ENCODE measurements around the gene FBL.
A peak's percentile ranks its signal among the peaks of the same experiment; 100 is the strongest.
"Not testable (repeated sequence)": the region's sequence is repeated elsewhere in the genome, so short reads cannot be mapped to it uniquely, and the experiment has no call there.

Gene FBL

GRCh38 chr19:39824143-39825092 lies 21.8 kb downstream of the FBL start:
- peak; percentile 89 for DNase-seq (ENCODE audit: low spot score)

GRCh38 chr19:39823686-39824085 lies 22.5 kb downstream of the FBL start:
- DNase-seq (ENCODE audit: low spot score), result no peak

DNA sequence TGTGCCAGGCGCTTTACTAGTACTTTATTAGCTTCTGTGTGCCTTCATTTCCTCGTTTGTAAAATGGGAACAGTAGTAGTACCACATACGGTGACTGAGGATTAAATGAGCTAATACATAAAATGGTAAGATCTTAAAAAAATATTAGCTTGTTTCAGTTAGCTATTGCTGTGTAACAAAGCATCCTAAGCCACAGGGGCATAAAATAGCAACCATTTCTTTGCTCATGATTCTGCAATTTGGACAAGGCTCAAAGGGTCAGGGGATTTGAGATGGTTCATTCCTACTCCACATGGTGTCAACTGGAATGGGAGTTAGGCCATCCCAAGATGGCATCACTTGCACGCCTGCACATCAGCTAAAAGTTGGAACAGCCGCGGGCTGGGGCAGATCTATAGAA lies 25.5 kb downstream of the FBL start:
- DNase-seq (ENCODE audit: low spot score), result no peak

DNA sequence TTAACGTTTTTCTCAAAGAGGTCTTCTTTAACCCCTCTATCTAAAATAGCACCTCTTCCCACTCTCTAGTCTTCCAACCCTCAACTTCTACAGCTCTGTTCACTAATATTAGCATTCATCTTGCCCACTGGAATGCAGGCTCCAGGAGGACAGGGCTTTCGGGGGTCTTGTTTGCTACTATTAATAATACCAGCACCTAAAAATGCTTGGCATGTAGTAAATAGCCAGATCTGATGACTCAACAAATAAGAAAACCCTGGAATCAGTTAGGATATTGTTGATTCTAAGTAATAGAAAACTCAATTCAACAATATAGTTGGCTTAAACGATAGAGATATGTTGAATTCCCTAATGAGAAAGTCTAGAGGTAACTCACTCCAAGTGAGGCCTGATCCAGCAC lies 26.4 kb downstream of the FBL start:
- DNase-seq (ENCODE audit: low spot score), result no peak

- DNase-seq (ENCODE audit: low spot score), result peak; percentile 21
These were observed 27.5 kb downstream of the FBL start for GRCh38 chr19:39818626-39819097.

DNA sequence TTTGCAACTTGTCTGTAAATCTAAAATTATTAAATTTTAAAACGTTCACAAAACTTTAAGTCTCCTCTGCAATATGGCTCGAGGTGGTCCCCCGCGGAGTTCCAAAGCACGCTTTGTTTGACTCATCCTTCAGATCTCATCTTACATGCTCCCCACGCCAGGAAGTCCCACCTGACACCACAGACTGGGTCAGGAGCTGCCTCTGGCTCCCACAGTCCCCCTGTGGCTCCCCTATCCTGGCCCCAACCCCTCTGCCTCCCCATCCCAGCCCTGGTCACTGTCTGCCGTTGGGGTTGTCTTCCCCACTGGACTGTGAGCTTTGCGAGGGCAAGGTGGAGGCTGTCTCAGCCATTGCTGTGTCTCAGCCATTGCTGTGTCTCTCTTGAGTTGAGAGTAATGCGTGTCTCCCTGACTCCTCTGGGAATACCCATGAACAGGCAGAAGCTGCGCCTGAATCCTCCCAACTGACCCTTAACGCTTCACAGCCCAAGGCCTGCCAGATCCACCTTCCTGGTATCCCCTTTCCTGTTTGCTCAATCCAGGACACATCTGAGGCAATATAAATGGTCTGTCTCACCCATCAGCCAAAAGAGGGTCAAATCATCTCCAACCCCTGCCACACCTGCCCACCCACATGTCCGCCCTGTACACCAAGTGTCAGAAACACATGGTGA lies 28.2 kb downstream of the FBL start:
- no peak for DNase-seq (ENCODE audit: low spot score)

DNA sequence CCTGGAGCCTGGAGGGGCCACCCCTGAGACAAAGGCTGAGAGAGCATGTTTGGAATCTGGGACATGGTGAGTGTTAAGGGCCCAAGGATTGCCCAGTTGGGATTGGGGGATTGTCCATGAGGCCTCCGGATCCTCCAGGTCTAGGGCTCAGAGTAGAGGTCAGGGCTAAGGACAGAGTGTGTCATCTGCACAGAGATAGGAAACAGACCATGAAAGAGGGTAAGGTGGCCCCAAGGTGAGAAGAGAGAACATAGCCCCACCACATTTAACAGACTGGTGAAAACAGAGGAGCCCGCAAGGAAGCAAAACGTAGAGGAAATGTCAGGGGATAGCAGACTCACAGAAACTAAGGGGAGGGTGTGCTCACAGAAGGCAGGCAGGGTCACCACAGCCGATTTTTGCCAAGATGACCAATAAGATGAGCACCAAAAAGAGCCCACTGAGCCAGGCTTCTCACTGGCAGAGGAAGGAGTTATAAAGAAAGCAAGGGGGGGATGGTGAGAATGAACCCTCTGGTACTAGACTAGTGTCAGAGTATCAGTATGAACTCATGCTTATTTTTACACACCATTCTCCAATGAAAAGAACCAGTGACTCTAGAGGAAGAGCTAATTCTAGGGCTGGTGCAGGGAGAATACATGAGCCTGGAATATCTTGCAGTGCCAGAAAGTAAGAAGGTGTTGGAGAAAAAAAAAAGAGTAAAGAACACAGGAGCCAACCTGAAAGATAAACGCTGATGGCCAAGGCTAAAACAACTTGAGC lies 29.7 kb downstream of the FBL start:
- no peak for DNase-seq (ENCODE audit: low spot score)

DNA sequence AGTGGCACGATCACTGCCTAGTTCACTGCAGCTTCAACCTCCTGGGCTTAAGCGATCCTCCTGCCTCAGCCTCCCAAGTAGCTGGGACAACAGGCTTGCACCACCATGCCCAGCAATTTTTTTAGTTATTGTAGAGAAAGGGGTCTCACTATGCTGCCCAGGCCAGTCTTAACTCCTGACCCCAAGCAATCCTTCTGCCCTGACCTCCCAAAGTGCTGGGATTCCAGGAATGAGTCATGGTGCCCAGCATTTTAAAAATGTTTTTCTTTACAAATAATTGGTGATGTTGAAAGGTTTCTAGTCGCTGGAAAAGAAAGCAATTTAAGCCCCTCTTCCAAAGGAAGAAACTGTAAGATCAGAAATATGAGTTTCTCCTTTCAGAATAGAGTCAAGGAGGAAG lies 31.6 kb downstream of the FBL start:
- no peak for DNase-seq (ENCODE audit: low spot score)

DNA sequence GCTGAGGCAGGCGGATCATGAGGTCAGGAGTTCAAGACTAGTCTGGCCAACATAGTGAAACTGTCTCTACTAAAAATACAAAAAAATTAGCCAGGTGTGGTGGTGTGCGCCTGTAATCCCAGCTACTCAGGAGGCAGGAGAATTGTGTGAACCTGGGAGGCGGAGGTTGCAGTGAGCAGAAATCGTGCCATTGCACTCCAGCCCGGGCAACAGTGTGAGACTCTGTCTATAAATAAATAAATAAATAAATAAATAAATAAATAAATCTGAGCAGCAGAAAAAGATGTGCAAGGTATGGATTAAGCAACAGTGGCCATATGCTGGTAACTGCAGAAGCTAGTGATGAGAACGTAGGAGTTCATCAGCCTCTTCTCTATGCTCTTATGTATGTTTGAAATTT lies 32.1 kb downstream of the FBL start:
- not testable (repeated sequence) for DNase-seq (ENCODE audit: low spot score)

DNA sequence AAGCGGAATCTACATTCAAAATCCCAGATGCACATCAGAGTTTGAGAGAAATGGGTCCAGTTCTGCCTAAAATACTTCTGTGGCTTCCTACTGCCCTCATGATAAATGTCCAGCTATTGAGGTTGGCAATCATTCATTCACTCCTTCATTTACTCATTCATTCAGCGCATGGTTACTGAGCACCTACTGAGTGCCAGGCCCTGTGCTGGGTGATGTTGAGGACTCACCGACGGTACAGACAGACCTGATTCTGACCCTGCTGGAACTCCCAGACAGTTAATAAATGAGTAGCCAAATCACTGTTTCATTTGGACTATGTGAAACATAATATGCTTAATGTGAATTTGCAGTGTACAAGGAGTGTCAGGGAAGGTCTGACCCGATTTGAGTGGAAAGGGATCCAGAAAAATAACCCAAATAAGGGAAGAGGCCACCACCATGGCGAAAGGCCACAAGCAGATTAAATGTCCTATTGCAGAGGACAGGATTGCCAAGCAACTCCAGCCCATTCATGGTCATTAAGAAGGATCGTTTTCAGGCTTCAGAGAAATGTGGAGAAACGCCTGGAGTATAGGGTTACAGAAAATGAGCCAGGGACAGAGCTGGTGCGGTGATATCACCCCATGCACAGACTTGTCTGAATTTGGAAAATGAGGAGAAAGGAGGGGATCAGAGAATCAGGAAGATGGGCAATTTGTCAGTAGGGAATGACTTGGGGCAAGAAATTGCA lies 32.8 kb downstream of the FBL start:
- DNase-seq (ENCODE audit: low spot score), result no peak

DNA sequence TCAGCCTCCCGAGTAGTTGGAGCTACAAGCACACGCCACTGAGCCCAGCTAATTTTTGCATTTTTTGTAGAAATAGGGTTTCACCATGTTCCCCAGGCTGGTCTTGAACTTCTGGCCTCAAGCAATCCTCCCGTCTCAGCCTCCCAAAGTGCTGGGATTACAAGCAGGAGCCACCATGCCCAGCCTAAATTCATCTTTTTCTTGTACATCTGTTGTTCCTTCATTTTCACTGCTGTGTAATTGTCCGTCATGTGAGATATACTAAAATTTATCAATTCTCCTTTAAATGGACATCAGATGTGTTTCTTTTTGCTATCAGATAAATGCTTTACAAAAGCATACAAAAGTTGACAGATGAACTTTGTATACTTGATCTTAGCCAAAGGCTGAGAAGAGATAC lies 35.1 kb downstream of the FBL start:
- no peak for DNase-seq (ENCODE audit: low spot score)

DNA sequence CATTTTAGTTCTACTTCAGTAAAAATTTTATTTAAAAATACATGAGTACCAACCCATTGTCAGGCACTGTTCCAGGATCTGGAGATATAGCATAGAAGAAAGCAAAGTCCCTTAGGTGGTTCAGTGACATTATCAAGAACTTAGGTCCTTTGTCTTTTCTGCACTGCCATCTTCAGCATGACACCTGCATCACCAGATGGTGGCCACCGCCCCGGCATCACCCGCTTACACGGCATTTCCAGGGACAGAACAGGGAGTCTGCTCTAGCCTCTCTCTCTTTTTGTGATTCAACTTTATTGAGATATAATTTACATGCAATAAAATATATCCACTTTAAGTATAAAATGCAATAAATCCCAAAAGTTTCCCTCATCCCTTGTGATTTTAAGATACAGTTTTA lies 35.8 kb downstream of the FBL start:
- DNase-seq (ENCODE audit: low spot score), result no peak

GRCh38 chr19:39809368-39809767 lies 36.8 kb downstream of the FBL start:
- DNase-seq (ENCODE audit: low spot score), result no peak

- DNase-seq (ENCODE audit: low spot score), result not testable (repeated sequence)
These were observed 37.5 kb downstream of the FBL start for GRCh38 chr19:39808688-39809087.

DNA sequence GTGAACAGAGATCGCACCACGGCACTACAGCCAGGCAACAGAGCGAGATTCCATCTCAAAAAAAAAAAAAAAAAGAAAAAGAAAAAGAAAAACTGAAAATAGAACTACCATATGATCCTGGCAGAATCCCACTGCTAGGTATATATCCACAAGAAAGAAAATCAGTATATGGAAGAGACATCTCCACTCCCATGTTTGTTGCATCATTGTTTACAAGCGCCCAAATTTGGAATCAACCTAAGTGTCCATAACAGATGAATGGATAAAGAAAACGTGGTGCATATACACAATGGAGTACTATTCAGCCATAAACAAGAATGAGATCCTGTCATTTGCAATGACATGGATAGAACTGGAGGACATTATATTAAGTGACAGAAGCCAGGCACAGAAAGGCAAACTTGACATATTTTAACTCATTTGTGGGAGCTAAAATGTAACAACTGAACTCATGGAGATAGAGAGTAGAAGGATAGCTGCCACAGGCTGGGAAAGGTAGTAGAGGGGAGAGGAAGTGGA lies 38.3 kb downstream of the FBL start:
- DNase-seq (ENCODE audit: low spot score), result no peak

GRCh38 chr19:39805104-39805503 lies 41.1 kb downstream of the FBL start:
- DNase-seq (ENCODE audit: low spot score), result no peak

GRCh38 chr19:39802958-39803357 lies 43.2 kb downstream of the FBL start:
- DNase-seq (ENCODE audit: low spot score), result no peak

DNA sequence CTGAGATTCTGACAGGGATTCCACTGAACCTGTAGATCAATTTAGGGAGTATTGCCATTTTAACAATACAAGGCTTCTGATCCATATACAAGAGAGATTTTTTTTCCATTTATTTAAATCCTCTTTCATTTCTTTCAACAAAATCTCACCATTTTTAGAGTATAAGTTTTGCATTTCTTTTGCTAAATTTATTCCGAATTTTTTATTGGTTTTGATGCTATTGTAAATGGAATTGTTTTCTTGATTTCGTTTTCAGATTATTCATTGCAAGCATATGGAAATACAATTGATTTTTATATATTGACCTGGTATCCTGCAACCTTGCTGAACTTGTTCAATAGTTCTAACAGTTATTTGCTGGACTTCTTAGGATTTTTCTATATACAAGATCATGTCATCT lies 49.1 kb downstream of the FBL start:
- no peak for DNase-seq (ENCODE audit: low spot score)

DNA sequence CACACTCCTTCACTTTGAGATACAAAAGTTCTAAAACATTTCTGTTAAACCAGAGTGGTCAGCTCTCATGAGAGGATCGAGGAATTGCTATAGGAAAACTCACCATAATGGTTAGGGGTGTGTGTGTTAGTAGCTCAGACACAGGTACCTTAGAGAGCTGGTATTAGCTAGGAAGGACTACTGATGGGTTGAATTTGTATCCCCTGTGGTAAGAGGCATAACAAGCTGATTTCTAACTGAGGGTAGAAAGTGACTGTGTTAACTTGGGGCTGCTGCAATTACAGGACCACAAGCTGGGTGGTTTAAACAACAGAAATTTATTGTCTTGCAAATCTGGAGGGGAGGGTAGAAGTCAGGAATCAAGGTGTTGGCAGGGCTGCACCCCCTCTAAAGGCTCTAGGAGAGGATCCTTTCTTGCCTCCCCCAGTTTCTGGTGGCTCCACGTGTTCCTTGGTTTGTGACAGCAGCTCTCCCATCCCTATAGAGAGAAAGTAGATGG lies 50.1 kb downstream of the FBL start:
- DNase-seq (ENCODE audit: low spot score), result no peak

- no peak for DNase-seq (ENCODE audit: low spot score)
These were observed 51.2 kb downstream of the FBL start for GRCh38 chr19:39795001-39795400.

- DNase-seq (ENCODE audit: low spot score), result peak; percentile 88
These were observed 53.1 kb downstream of the FBL start for GRCh38 chr19:39792999-39793546.

All from ecto neural progenitor cell (in vitro differentiated cells).